GM19455 (cell line): ENCODE results near the gene SLC29A4.
"Not testable (repeated sequence)": the region's sequence is repeated elsewhere in the genome, so short reads cannot be mapped to it uniquely, and the experiment has no call there.

ENCODE experiments used
- ATAC-seq: cut with Tn5 transposase; IDR thresholded peaks from one replicate; pipeline ENCODE4 v1.9.1; 2021; ENCODE audit not compliant: unreplicated experiment

The SLC29A4 gene

GRCh38 chr7:5295039-5296014 lies 12.6 kb downstream of the SLC29A4 start:
- no peak for ATAC-seq

- ATAC-seq = no peak
These were observed 13.4 kb downstream of the SLC29A4 start for GRCh38 chr7:5296015-5296610.

GRCh38 chr7:5296611-5297226 lies 14.0 kb downstream of the SLC29A4 start:
- no peak for ATAC-seq

GRCh38 chr7:5300366-5300765 lies 17.6 kb downstream of the SLC29A4 start:
- no peak for ATAC-seq

- ATAC-seq = no peak
These were observed 19.8 kb downstream of the SLC29A4 start for GRCh38 chr7:5302577-5302976.

- ATAC-seq = no peak
These were observed 20.3 kb downstream of the SLC29A4 start for GRCh38 chr7:5303061-5303460.

GRCh38 chr7:5303591-5304505 lies 21.1 kb downstream of the SLC29A4 start:
- ATAC-seq = no peak

- not testable (repeated sequence) for ATAC-seq
These were observed 22.3 kb downstream of the SLC29A4 start for GRCh38 chr7:5305050-5305449.

- not testable (repeated sequence) for ATAC-seq
These were observed 24.7 kb downstream of the SLC29A4 start for GRCh38 chr7:5307221-5308142.

GRCh38 chr7:5309146-5309545 lies 26.4 kb downstream of the SLC29A4 start:
- no peak for ATAC-seq

GRCh38 chr7:5310822-5311405 lies 28.2 kb downstream of the SLC29A4 start:
- no peak for ATAC-seq

- not testable (repeated sequence) for ATAC-seq
These were observed 29.7 kb downstream of the SLC29A4 start for GRCh38 chr7:5312276-5313070.

GRCh38 chr7:5313076-5313885 lies 30.5 kb downstream of the SLC29A4 start:
- not testable (repeated sequence) for ATAC-seq

GRCh38 chr7:5314864-5315263 lies 32.1 kb downstream of the SLC29A4 start:
- ATAC-seq = no peak

GRCh38 chr7:5315761-5316160 lies 33.0 kb downstream of the SLC29A4 start:
- no peak for ATAC-seq

- not testable (repeated sequence) for ATAC-seq
These were observed 35.9 kb downstream of the SLC29A4 start for GRCh38 chr7:5318613-5319012.

- no peak for ATAC-seq
These were observed 37.6 kb downstream of the SLC29A4 start for GRCh38 chr7:5320391-5320790.
